Activated B cell treated with CpG ODN at 0.5 μM for 24 hours (primary cell): ENCODE results near the gene ERCC2. TPM values are rescaled to one million over a fixed set of nuclear protein-coding genes. Genes with fewer than 3 reads are reported as not detected.

Experiments used
- ATAC-seq: fragments of 200-7000 bp; cut with Tn5 transposase; one replicate; pipeline ENCODE4 v1.10.0; 2021; ENCODE audit warnings: low read depth, mild to moderate bottlenecking, moderate library complexity
- CTCF ChIA-PET: fragments of 350-600 bp; sonication (Branson Sonifier 250); formaldehyde crosslinking; loops from one replicate; lab custom pipeline; 2021; ENCODE audit warnings: antibody characterized with exemption; lab: Charles Lee
- POLR2A ChIA-PET: fragments of 350-600 bp; sonication (Branson Sonifier 250); formaldehyde crosslinking; loops from one replicate; lab custom pipeline; 2021; ENCODE audit warnings: antibody characterized with exemption; lab: Charles Lee
- DNase-seq: peaks from one replicate; pipeline ENCODE4 v3.0.0; 2022
- H3K27ac Mint-ChIP-seq: one replicate; pipeline ENCODE4 v1.8.0; 2020; ENCODE audit warnings: mixed read lengths
- H3K27me3 Mint-ChIP-seq: one replicate; pipeline ENCODE4 v1.8.0; 2021; ENCODE audit warnings: mixed read lengths
- H3K36me3 Mint-ChIP-seq: one replicate; pipeline ENCODE4 v1.8.0; 2021; ENCODE audit warnings: low read depth, mixed read lengths
- H3K4me1 Mint-ChIP-seq: one replicate; pipeline ENCODE4 v1.8.0; 2021; ENCODE audit warnings: mixed read lengths
- H3K4me3 Mint-ChIP-seq: one replicate; pipeline ENCODE4 v1.8.0; 2020; ENCODE audit warnings: mild to moderate bottlenecking, mixed read lengths
- H3K9me3 Mint-ChIP-seq: one replicate; pipeline ENCODE4 v1.8.0; 2020; ENCODE audit warnings: mixed read lengths
- intact Hi-C: fragments of 100-400 bp; cut with micrococcal nuclease; formaldehyde crosslinking; loops from one replicate; pipeline ENCODE4 v1.15.1; 2024
- total RNA-seq: library from RNA; stranded (reverse); gene quantifications from 2 replicates; pipeline ENCODE4 v1.2.3, GENCODE V29; 2022
- TF ChIP-seq, protein P1 (sequence below): fragments of 200-600 bp; IDR thresholded peaks from one replicate; pipeline ENCODE4 v1.8.0; 2022; ENCODE audit warnings: antibody characterized with exemption, mild to moderate bottlenecking

ERCC2 gene
- total RNA-seq, 1 donor from 2014 or later: 29.8 TPM

GRCh38 chr19:45402298-45403061 lies 32.1 kb upstream of the ERCC2 start:
- H3K36me3 Mint-ChIP-seq: peaks cover 9% of the 10 kb centered on the region

DNA sequence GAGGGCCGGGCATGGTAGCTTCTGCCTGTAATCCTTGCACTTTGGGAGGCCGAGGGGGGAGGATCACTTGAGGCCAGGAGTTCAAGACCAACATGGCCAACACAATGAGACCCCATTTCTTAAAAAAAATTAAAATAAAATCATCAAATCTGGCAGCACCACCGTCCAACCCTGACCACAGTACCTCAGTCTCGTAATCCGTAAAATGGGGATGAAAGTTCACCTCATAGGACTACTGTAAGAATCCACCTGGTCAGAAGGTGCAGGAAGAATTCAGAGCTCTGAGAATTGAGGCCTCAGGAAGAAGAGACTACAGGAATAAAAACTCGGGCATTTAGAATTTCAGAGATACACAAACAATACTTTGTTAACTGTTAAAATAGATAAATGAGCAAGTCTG lies 31.4 kb upstream of the ERCC2 start:
- H3K4me1 Mint-ChIP-seq: peaks cover 32% of the 10 kb centered on the region
- no peak overlapping the region for H3K4me3 Mint-ChIP-seq
- intact Hi-C loops: loop anchor here (10.0 kb wide), 3 partner anchors 147 to 463 kb away; partner anchors contain the start of genes FOXA3, MARK4 and SYMPK
- CTCF ChIA-PET: interaction anchor here (0.6 to 5.8 kb wide), 9 partner anchors 18 to 398 kb away, joined by 3 to 52 read pairs (median 4); no protein-coding TSS in a partner anchor
- no peak for DNase-seq
- no peaks in the 10 kb centered on the region for H3K9me3 Mint-ChIP-seq
- ATAC-seq: no peak
- POLR2A ChIA-PET: interaction anchor here (0.7 to 1.7 kb wide), 6 partner anchors 17 to 77 kb away, joined by 4 to 6 read pairs (median 4); no protein-coding TSS in a partner anchor
- H3K36me3 Mint-ChIP-seq: peaks cover 9% of the 10 kb centered on the region
- H3K27me3 Mint-ChIP-seq: peaks cover 26% of the 10 kb centered on the region
- H3K27ac Mint-ChIP-seq: no peak overlapping the region
- TF ChIP-seq, protein P1, sequence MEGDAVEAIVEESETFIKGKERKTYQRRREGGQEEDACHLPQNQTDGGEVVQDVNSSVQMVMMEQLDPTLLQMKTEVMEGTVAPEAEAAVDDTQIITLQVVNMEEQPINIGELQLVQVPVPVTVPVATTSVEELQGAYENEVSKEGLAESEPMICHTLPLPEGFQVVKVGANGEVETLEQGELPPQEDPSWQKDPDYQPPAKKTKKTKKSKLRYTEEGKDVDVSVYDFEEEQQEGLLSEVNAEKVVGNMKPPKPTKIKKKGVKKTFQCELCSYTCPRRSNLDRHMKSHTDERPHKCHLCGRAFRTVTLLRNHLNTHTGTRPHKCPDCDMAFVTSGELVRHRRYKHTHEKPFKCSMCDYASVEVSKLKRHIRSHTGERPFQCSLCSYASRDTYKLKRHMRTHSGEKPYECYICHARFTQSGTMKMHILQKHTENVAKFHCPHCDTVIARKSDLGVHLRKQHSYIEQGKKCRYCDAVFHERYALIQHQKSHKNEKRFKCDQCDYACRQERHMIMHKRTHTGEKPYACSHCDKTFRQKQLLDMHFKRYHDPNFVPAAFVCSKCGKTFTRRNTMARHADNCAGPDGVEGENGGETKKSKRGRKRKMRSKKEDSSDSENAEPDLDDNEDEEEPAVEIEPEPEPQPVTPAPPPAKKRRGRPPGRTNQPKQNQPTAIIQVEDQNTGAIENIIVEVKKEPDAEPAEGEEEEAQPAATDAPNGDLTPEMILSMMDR: no peak

More at GRCh38 chr19:45402298-45403061, 32.1 kb upstream of the ERCC2 start:
- TF ChIP-seq, protein P1: no peak
- Mint-ChIP-seq H3K27ac (no peak overlapping the region), H3K4me1 (peaks cover 36% of the 10 kb centered on the region), H3K4me3 (no peak overlapping the region), H3K27me3 (peaks cover 26% of the 10 kb centered on the region), H3K9me3 (no peaks in the 10 kb centered on the region)
- intact Hi-C loops: loop anchor here (10.0 kb wide), 3 partner anchors 148 to 462 kb away; partner anchors contain the start of genes FOXA3, MARK4 and SYMPK
- DNase-seq: peak; percentile 55
- CTCF ChIA-PET: interaction anchor here (0.6 to 5.8 kb wide), 12 partner anchors 9 to 397 kb away, joined by 3 to 52 read pairs (median 4); partner anchors contain the start of gene FOSB
- POLR2A ChIA-PET: interaction anchor here (0.7 to 1.7 kb wide), 7 partner anchors 16 to 76 kb away, joined by 3 to 6 read pairs (median 4); no protein-coding TSS in a partner anchor
- no peak for ATAC-seq

GRCh38 chr19:45400192-45400591 lies 29.8 kb upstream of the ERCC2 start:
- H3K27ac Mint-ChIP-seq: no peak overlapping the region
- H3K4me1 Mint-ChIP-seq: peaks cover 24% of the 10 kb centered on the region
- intact Hi-C loops: loop anchor here (10.0 kb wide), 3 partner anchors 145 to 465 kb away; partner anchors contain the start of genes FOXA3, MARK4 and SYMPK
- ChIA-PET POLR2A (interaction anchor here (0.6 to 0.9 kb wide), 3 partner anchors 25 to 68 kb away, joined by 3 to 6 read pairs (median 4); no protein-coding TSS in a partner anchor), CTCF (interaction anchor here (3.0 to 5.8 kb wide), 2 partner anchors 39 to 77 kb away, joined by 21 to 52 read pairs; no protein-coding TSS in a partner anchor)
- no peaks in the 10 kb centered on the region for H3K9me3 Mint-ChIP-seq
- no peaks in the 10 kb centered on the region for H3K36me3 Mint-ChIP-seq
- TF ChIP-seq, protein P1: no peak
- no peak for ATAC-seq
- peaks cover 30% of the 10 kb centered on the region for H3K27me3 Mint-ChIP-seq
- no peak overlapping the region for H3K4me3 Mint-ChIP-seq
- DNase-seq: no peak

DNA sequence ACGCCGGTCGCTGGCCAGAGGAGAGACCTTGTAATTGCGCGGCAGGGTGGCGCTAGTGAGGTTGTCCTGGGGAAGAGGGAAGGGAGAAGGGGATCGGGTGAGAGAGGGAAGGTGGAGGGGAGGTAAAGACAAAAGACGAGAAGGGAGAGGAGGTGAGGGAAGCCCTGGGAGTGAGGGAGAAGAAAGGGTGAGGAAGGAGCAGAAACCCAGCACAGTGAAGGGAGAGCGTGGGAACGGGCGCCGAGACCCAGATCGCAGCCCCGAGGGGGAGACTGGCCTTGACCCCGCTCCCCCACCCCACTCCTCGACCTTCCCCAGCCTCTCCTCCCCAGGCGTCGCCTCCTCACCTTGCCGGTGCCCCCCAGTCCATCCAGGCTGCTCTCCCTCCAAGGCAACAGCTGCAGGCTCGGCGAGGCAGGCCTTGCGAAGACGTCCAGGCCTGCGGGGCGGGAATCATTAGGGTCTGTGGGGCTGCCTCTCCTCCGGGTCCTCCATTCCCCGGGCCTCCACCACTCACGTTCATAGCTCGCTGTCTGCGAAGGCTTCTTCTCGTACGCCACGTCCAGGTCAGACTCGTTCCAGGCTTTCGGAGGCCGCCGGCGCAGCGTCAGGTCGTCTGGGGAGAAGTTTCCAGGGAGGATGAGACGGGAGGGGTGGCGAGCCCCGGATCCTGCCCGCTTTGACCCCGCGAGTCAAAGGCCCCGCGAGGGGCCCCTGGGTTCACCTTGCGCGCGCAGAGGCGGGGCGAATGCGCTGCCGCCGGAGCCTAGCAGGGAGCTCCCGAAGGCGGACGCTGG lies 25.6 kb upstream of the ERCC2 start:
- H3K4me3 Mint-ChIP-seq: no peak overlapping the region
- no peaks in the 10 kb centered on the region for H3K36me3 Mint-ChIP-seq
- peaks cover 18% of the 10 kb centered on the region for H3K27me3 Mint-ChIP-seq
- DNase-seq (no peak), ATAC-seq (no peak)
- peaks cover 11% of the 10 kb centered on the region for H3K4me1 Mint-ChIP-seq
- intact Hi-C loops: no loop called here
- no peak overlapping the region for H3K27ac Mint-ChIP-seq
- TF ChIP-seq, protein P1: no peak
- no peaks in the 10 kb centered on the region for H3K9me3 Mint-ChIP-seq
- POLR2A ChIA-PET: interaction anchor here (0.5 kb wide), 1 partner anchor 354 kb away, joined by 3 read pairs; no protein-coding TSS in a partner anchor
- CTCF ChIA-PET: no interaction called here
